T-helper 9 cell (primary cell): ENCODE data around the gene MEIS1.

Experiments
- DNase-seq: peaks from one replicate; pipeline ENCODE4 v3.0.0-alpha.2; 2020

Gene MEIS1

GRCh38 chr2:66541646-66542045 is 106.7 kb downstream of the MEIS1 start:
- DNase-seq = no peak

- no peak for DNase-seq
Measured at GRCh38 chr2:66543257-66543767, 108.4 kb downstream of the MEIS1 start.

- no peak for DNase-seq
Measured at GRCh38 chr2:66544258-66544657, 109.3 kb downstream of the MEIS1 start.

- DNase-seq = no peak
Measured at GRCh38 chr2:66545258-66545657, 110.3 kb downstream of the MEIS1 start.

- no peak for DNase-seq
Measured at GRCh38 chr2:66547118-66547517, 112.2 kb downstream of the MEIS1 start.

GRCh38 chr2:66547887-66548286 is 113.0 kb downstream of the MEIS1 start:
- DNase-seq = no peak

GRCh38 chr2:66548422-66548821 is 113.5 kb downstream of the MEIS1 start:
- DNase-seq = no peak

GRCh38 chr2:66550826-66551225 is 115.9 kb downstream of the MEIS1 start:
- DNase-seq = no peak

GRCh38 chr2:66553370-66553769 is 118.4 kb downstream of the MEIS1 start:
- no peak for DNase-seq

- no peak for DNase-seq
Measured at GRCh38 chr2:66555091-66555490, 120.2 kb downstream of the MEIS1 start.

GRCh38 chr2:66555501-66556324 is 120.8 kb downstream of the MEIS1 start:
- no peak for DNase-seq

GRCh38 chr2:66559672-66560071 is 124.7 kb downstream of the MEIS1 start:
- DNase-seq = no peak

- DNase-seq = no peak
Measured at GRCh38 chr2:66560683-66561082, 125.8 kb downstream of the MEIS1 start.

GRCh38 chr2:66561645-66562303 is 126.8 kb downstream of the MEIS1 start:
- DNase-seq = no peak

GRCh38 chr2:66562304-66562685 is 127.4 kb downstream of the MEIS1 start:
- no peak for DNase-seq

- no peak for DNase-seq
Measured at GRCh38 chr2:66563473-66563872, 128.5 kb downstream of the MEIS1 start.

GRCh38 chr2:66565291-66565690 is 130.4 kb downstream of the MEIS1 start:
- DNase-seq = no peak

- no peak for DNase-seq
Measured at GRCh38 chr2:66566726-66567399, 131.9 kb downstream of the MEIS1 start.

GRCh38 chr2:66567729-66568128 is 132.8 kb downstream of the MEIS1 start:
- no peak for DNase-seq

- no peak for DNase-seq
Measured at GRCh38 chr2:66568650-66569300, 133.8 kb downstream of the MEIS1 start.

- no peak for DNase-seq
Measured at GRCh38 chr2:66569321-66569851, 134.5 kb downstream of the MEIS1 start.

GRCh38 chr2:66569974-66570373 is 135.0 kb downstream of the MEIS1 start:
- DNase-seq = no peak

- DNase-seq = no peak
Measured at GRCh38 chr2:66570471-66570870, 135.5 kb downstream of the MEIS1 start.
